ENCODE results near the gene PLEK2. TPM values are rescaled to one million over a fixed set of nuclear protein-coding genes. Genes with fewer than 3 reads are reported as not detected.

The PLEK2 gene
- total and polyA plus RNA-seq, 2 donors (not counting 3 experiments of a cell fraction or from before 2014, with no cell fraction given): 1.4 to 3.8 TPM

- CTCF ChIA-PET: no interaction called here
- no peak for DNase-seq (ENCODE audit: low read depth, low spot score)
- H3K9ac ChIP-seq (replicated peaks; ENCODE audit: extremely low read depth, insufficient read depth, low read length): no peak overlapping the region
Observed at GRCh38 chr14:67392800-67393199, 19.2 kb downstream of the PLEK2 start.

More at GRCh38 chr14:67392800-67393199, 19.2 kb downstream of the PLEK2 start:
- Histone ChIP-seq H3K4me3 (replicated peaks in 1 of 3; ENCODE audit: insufficient read depth in 1 of 3, low read depth in 1 of 3, low read length in 3 of 3) (no peak overlapping the region), H3K9me3 (replicated peaks; ENCODE audit: control insufficient read depth, insufficient read depth, low read length) (no peaks in the 10 kb centered on the region), H3K27me3 (ENCODE audit: control insufficient read depth in 2 of 2, insufficient read depth in 2 of 2, low read length in 2 of 2) (no peaks in the 10 kb centered on the region), H4K20me1 (replicated peaks; ENCODE audit: control insufficient read depth, extremely low read depth, insufficient read depth, low read length) (no peaks in the 10 kb centered on the region), H3K36me3 (ENCODE audit: control insufficient read depth in 2 of 2, extremely low read depth in 1 of 2, insufficient read depth in 2 of 2, low read length in 2 of 2) (no peaks in the 10 kb centered on the region), H3K4me2 (ENCODE audit: insufficient read depth, low read length) (no peak overlapping the region), H3K4me1 (ENCODE audit: control insufficient read depth, extremely low read depth, insufficient read depth, low read length) (peaks cover 16% of the 10 kb centered on the region), H2AFZ (ENCODE audit: low read depth, low read length) (no peak overlapping the region), H3K9me1 (replicated peaks; ENCODE audit: control insufficient read depth, extremely low read depth, insufficient read depth, low read length) (no peaks in the 10 kb centered on the region), H3K79me2 (ENCODE audit: control insufficient read depth, insufficient read depth, low read length) (no peaks in the 10 kb centered on the region), H3K27ac (ENCODE audit: insufficient read depth, low read depth, low read length) (no peak overlapping the region)
- no peak for FAIRE-seq
- dilution Hi-C loops (cut with MboI; ENCODE audit: extremely low pct_ligation_motif_present, low sequenced_read_pairs): no loop called here
- POLR2A ChIA-PET: no interaction called here
- BruUV-seq (replicated peaks): no TSS peak
- intact Hi-C loops (cut with micrococcal nuclease): no loop called here
- TF ChIP-seq CTCF (IDR thresholded peaks at IDR 0.05; ENCODE audit: extremely low read depth in 1 of 2, insufficient read depth in 1 of 2, low read depth in 1 of 2, low read length in 2 of 2) (no peak), EZH2 (IDR thresholded peaks at IDR 0.05; ENCODE audit: borderline replicate concordance, low read depth, low read length, severe bottlenecking) (no peak), POLR2AphosphoS5 (IDR thresholded peaks at IDR 0.05; ENCODE audit: insufficient read depth, low read depth, low read length) (no peak), FOS (IDR thresholded peaks at IDR 0.05; ENCODE audit: borderline replicate concordance, insufficient read depth, low read length) (no peak), GATA2 (IDR thresholded peaks at IDR 0.05; ENCODE audit: insufficient read depth, insufficient read length, low read depth, low read length) (no peak), MYC (IDR thresholded peaks at IDR 0.05; ENCODE audit: low read depth, low read length) (no peak), JUN (IDR thresholded peaks at IDR 0.05; ENCODE audit: borderline replicate concordance, insufficient read depth, insufficient read length, low read depth) (no peak), POLR2A (IDR thresholded peaks at IDR 0.05; ENCODE audit: low read depth, low read length) (no peak), MAX (IDR thresholded peaks at IDR 0.05; ENCODE audit: insufficient read depth, insufficient read length) (no peak)
